ENCODE data around the gene APOB.

The APOB gene

DNA sequence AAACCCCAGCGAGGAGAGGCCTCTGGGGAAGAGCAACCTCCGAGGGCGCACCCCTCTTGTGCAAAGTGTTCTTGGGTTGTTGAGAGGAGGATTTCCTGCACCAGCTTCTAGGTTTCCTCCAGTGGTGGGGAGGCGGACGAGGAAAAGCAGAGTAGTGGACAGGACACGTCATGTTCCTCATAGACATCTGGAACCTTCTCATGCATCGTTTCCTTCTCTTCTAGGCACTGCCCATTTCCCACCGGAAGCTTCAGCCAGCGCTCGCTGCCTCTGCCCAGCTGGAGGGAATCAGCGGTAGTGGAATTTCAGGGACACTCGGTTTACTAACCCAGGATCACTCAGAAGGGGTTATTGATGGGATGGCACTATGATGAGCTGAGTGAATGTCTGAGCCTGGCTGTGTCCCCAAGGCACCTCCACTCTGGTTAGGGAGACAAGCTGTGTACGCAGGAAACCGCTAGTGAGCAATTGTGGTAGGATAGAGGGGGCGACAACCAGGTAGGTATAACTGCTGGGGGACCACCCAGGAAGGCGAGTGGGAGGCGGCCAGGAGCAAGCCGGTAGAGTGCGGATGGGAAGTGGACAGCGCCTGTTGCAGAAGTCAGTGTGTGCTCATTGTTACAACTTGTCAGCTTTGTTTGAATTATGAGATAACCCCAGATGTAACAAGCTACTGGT, 960 bp upstream of the APOB start:
- no peak for DNase-seq

GRCh38 chr2:21042958-21043743, 722 bp downstream of the APOB start:
- DNase-seq, result no peak

DNA sequence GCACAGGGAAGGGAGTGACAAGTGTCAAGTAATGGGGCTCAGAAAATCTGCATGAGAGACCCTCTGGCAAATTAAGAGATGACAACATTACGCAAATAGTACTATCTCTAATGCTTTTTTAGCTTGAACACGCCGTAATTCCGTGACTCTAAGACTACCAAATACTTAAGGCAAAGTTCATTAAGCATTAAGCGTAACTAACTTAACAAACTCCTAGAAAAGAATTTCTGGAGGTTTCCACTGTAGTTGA, 1.2 kb downstream of the APOB start:
- no peak for DNase-seq

GRCh38 chr2:21041943-21042707, 1.7 kb downstream of the APOB start:
- no peak for DNase-seq

DNA sequence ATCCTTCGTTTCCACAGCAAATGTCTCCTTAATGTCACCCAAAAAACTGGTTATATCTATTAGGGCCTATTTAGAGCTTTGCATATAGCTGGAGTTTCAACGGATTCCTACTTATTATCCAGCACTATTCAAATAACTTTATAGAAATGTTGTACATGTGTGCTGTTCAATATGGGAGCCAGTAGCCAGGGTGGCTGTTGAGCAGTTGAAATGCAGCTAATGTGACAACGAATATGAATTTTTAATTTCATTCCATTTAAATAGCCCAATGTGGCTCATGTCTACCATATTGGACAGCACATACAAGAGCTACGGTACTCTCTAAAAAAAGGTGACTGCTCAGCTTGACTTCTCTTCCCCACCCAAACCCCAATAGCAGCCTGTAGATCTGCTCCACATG, 2.4 kb downstream of the APOB start:
- DNase-seq, result no peak

- no peak for DNase-seq
Observed at GRCh38 chr2:21040468-21041377, 3.1 kb downstream of the APOB start.

- DNase-seq, result no peak
Observed at GRCh38 chr2:21039979-21040467, 3.9 kb downstream of the APOB start.

DNA sequence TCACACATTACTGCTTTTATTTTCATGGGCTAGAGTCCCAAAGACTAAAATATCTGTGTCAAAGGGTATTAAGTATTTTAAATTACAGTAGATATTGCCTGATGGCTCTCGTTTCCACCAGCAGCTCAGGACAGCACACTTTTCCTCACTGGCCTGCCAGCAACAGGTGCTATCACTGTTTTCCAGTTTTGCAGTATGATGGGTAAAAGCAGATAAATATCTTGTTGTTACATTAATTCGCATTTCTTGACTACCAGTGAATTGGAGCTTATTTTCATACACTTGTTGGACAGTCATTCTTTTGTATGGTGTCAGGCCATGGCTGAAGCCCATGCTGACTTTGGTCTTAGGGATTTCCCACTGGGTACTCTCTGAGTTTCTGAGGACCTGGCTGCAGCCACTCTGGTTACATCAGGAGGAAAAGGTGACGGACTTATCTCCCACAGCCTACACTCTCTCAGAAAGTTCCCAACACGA, 4.8 kb downstream of the APOB start:
- DNase-seq, result no peak

DNA sequence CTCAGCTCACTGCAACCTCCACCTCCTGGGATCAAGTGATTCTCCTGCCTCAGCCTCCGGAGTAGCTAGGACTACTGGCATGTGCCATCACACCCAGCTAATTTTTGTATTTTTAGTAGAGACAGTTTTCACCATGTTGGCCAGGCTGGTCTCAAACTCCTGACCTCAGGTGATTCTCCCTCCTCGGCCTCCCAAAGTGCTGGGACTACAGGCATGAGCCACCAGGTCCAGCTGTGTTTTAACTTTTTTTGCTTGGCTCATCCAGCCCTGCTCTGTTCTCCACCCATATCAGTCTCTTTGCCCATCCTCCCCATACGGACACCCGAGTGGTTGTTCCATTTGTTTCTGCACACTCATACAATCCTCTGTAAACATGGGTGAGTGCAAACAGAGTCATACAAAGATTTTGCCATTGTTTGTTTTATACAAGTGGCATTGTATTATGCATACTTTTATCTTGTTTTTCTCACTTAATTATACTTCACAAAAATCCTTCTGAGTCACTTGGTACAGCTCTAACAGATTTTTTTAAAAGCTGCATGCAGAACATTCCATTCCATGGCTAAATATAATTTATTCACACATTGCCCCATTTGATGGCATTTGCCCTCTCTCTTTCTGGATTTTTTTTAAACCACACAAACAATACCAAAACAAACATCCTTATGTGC, 5.3 kb downstream of the APOB start:
- no peak for DNase-seq

DNA sequence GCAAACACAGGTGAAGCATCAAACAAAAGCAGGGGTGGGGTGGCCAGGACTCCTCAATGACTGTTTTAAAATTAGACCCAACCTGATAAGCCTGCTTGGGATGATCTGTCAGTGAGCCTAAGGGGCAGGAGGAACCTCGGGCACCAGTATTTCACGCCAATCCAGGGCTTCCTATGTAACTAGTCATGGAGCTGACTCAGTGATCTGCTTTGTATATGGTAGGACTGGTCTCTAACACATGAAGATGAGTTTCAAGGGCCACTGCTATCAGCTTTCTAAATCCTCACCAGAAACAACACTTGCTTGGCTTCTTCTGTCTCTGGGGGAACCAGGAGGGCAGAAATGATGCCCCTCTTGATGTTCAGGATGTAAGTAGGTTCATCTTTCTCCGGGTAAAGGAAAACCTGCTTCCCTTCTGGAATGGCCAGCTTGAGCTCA, 6.2 kb downstream of the APOB start:
- no peak for DNase-seq

DNA sequence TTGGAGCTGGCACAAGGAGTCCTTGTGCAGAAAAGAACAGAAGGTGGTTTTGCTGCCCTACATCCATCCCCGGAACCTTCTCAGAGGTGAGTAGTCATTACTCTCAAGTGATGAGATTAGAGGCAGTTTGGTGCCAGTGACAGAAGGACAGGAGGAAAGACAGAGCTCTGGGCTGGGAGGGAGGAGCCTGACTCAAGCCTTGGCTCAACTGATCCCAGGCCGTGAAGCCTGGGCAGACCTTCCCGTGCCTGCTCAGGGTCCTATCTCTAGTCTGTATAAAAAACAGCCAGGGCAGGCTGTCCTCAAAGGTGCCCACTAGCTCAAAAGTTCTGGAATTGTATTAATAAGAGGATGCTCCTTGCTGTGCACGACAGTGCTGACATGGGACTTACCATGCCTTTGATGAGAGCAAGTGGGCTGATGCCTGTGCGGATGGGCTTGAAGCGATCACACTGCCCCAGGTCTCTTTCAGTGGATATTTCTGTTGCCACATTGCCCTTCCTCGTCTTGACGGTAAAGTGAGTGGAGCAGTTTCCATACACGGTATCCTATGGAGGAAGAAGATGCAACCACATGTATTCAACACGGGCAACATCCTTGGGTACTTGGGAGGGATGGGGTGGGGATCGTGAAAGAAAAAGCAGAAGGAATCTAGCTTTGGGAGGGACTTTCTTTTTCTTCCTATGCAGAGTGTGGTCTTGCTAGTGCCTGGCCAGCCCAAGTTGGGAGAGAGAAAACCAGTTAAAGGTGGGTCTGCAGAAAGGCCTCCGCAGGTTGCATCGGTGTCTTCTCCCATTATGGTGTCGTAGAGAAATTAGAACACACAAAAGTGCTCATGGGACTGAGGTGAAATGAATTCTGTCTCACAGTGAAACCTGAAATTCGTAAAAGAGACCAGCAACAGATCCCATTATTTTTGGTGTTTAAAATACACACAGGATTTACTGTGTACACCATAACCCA, 6.9 kb downstream of the APOB start:
- no peak for DNase-seq

- DNase-seq, result no peak
Observed at GRCh38 chr2:21035974-21036707, 7.7 kb downstream of the APOB start.

DNA sequence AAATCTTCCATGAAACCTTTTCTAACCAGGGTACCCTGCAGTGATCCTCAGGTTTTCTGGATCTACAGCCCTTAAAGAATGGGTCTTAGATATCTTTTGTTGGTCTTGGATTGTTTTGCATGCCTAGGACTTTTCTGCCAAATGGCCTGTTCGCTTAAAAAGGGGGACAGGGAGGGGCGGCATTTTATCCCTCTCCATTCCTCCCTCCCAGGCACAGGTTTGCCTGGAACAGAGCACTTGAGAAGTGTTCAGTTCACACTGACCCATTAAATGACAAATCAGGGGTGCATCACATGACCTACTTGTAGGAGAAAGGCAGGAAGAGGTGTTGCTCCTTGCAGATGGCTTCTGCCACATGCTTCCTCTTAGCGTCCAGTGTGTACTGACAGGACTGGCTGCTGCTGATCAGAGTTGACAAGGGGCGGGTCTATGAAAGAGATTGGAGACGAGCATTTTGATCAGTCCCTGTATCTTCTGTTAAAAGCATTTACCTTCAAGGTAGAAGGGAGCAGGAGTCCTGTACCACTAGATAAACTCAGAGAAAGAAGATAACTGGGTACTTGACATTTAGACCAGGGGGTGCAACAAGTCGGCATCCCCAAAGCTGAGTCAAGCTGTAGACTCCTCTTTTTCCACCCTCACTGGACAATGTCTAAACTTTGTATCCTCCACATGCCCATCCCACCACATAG, 8.4 kb downstream of the APOB start:
- no peak for DNase-seq

- DNase-seq, result no peak
Observed at GRCh38 chr2:21034972-21035279, 8.9 kb downstream of the APOB start.

GRCh38 chr2:21034156-21034971, 9.5 kb downstream of the APOB start:
- DNase-seq, result no peak

GRCh38 chr2:21033237-21034155, 10.4 kb downstream of the APOB start:
- DNase-seq, result no peak
